ENCODE measurements around the gene DNAJC5.

DNA sequence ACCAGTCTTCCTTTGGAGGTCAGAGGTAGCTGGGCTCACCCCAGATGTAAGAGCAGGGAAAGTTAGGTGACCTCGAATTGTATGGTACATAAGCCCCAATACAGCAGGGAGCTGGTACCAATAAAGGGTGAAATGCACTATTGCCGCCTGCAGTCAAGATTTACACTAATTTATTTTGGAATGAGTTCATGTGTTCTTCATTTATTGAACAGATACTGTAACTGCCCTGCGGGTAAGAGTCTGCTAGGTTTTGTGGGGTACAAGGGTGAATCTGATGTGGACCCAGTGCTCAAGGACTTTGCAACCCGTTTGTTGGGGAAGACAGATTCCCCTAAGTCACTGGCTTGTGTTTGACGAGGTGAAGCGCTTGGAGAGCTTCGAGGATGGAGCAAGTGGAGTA is 2.5 kb upstream of the DNAJC5 start:
- TF ChIP-seq POLR2A (IDR thresholded peaks at IDR 0.05): no peak
- TF ChIP-seq, protein P1, sequence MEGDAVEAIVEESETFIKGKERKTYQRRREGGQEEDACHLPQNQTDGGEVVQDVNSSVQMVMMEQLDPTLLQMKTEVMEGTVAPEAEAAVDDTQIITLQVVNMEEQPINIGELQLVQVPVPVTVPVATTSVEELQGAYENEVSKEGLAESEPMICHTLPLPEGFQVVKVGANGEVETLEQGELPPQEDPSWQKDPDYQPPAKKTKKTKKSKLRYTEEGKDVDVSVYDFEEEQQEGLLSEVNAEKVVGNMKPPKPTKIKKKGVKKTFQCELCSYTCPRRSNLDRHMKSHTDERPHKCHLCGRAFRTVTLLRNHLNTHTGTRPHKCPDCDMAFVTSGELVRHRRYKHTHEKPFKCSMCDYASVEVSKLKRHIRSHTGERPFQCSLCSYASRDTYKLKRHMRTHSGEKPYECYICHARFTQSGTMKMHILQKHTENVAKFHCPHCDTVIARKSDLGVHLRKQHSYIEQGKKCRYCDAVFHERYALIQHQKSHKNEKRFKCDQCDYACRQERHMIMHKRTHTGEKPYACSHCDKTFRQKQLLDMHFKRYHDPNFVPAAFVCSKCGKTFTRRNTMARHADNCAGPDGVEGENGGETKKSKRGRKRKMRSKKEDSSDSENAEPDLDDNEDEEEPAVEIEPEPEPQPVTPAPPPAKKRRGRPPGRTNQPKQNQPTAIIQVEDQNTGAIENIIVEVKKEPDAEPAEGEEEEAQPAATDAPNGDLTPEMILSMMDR (IDR thresholded peaks at IDR 0.05): no peak

Measured in upper lobe of left lung (tissue), 4 donors.